HUES64 (cell line): Measurements from ENCODE around the gene USH2A.

ENCODE experiments used
- H3K27ac ChIP-seq: 2 replicates; pipeline ENCODE4 v1.7.0; 2013; ENCODE audit warnings: low read depth, low read length, inconsistent platforms
- H3K27me3 ChIP-seq: 2 replicates; pipeline ENCODE4 v1.6.1; 2013; ENCODE audit warnings: mild to moderate bottlenecking, low read length; ENCODE audit not compliant: insufficient read depth
- H3K36me3 ChIP-seq: 2 replicates; pipeline ENCODE4 v1.6.1; 2013; ENCODE audit warnings: mild to moderate bottlenecking, low read length; ENCODE audit not compliant: insufficient read depth
- H3K4me1 ChIP-seq: 2 replicates; pipeline ENCODE4 v1.6.1; 2013; ENCODE audit warnings: mild to moderate bottlenecking, low read length, moderate library complexity; ENCODE audit not compliant: insufficient read depth
- H3K4me3 ChIP-seq: 2 replicates; pipeline ENCODE4 v1.5.1; 2013; ENCODE audit warnings: mild to moderate bottlenecking, low read length, moderate library complexity
- H3K9ac ChIP-seq: 2 replicates; pipeline ENCODE4 v1.6.1; 2013; ENCODE audit warnings: mild to moderate bottlenecking, low read depth, low read length
- H3K9me3 ChIP-seq: 2 replicates; pipeline ENCODE4 v1.6.1; 2013; ENCODE audit warnings: low read depth, low read length; ENCODE audit not compliant: insufficient read depth
- WGBS: fragments of 150-250, 120-280 bp; methylation state at CpG from one replicate; pipeline ENCODE4 v1.1.7; 2013; ENCODE audit warnings: missing lambda C conversion rate; 5-methylcytosine and 5-hydroxymethylcytosine counted together

Gene USH2A

DNA sequence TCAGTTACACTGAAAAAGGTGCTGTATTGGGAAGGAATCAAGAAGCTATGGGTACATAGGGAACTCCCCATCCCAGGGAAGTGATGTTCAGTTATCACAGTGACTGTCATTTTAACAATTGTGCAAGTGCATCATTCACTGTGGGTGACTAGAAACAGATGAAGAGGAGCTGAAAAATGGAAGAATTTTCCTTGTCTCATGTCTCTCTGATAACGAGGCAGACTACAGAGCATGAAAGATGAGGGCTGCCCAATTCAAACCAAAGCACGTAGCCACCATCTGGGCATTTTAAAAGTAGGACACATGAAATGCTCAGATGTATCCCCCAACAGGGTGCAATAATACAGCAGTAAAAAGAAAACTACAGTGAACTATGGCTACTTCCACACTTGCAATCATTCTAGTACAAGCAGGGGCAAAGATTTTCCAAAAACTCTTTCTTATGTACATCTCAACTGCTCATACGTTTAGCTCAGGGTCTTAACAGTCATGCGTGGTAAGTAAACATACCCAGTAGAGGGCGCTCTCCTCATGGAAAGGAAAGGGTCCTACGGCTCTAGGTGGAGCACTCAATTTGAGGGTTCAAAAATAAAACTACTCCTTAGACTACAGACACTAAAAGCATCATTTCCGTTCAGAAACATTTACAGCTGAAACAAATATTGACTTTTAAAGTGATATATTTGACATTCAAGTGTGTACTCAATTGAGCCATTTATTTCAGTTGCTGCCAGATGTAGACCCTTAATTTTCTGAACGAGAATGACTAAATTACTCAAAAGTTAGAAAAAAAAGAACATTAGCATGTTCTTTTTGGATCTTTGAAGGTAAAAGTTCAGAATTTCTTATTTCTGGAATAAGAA lies 713.0 kb downstream of the USH2A start:
- H3K36me3 ChIP-seq: no peaks in the 10 kb centered on the region
- no peaks in the 10 kb centered on the region for H3K27me3 ChIP-seq
- no peak overlapping the region for H3K4me3 ChIP-seq
- no peaks in the 10 kb centered on the region for H3K4me1 ChIP-seq
- no peak overlapping the region for H3K9ac ChIP-seq
- 43% methylated on average over 8 of the region's 8 CpGs for WGBS
- H3K27ac ChIP-seq: no peak overlapping the region
- no peaks in the 10 kb centered on the region for H3K9me3 ChIP-seq

DNA sequence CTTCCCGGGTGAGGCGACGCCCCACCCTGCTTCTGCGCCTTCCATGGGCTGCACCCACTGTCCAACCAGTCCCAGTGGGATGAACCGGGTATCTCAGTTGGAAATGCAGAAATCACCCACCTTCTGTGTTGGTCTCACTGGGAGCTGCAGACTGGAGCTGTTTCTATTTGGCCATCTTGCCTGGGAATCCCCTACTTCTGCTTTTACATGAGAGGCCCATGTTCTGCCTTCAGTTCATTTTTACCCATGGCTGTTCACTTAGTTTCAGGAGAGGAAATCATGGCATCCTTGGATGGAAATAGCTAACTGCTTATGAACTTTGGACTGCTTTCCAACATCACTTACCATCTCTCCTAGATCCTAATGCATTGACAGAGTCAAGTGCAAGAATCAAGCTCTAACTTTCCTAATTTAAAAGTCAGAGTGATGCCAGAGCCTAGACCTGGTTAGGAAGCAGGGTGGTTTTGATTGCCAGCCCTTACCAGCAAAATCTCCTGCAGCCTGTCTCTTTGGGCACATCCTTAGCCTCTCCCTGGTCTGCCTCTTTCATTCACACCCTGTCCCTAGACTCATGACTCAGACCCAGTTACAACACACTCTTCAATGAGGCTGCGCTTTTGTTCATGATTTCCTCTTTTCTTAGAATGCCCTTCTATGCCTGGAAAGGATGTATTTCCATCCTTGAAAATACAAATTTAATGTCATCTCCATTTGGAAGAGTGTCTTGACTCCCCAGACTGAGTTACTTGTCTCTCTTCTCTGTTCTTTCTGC lies 719.0 kb downstream of the USH2A start:
- Histone ChIP-seq H3K4me3 (no peak overlapping the region), H3K4me1 (no peaks in the 10 kb centered on the region), H3K9ac (no peak overlapping the region), H3K36me3 (no peaks in the 10 kb centered on the region), H3K27ac (no peak overlapping the region), H3K9me3 (no peaks in the 10 kb centered on the region), H3K27me3 (no peaks in the 10 kb centered on the region)
- 91% methylated on average over 6 of the region's 6 CpGs for WGBS

DNA sequence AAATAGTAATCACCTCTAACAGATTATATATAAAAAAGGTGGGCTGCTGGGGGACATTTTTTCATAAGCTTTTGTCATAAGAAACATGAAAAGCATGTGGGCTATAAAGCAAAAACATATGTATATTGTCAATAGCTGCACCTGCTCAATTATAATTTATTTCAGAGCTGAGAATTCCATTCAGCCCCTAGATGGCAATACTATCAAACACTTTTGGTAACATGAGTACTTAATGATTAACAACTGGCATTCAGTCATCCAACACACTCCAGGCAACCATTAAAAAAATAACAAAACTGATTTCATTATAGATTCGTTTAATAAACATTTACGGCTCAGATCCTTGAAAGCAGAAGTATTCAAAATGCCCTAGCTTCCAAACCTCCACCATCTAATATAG lies 741.0 kb downstream of the USH2A start:
- Histone ChIP-seq H3K9ac (no peak overlapping the region), H3K27ac (no peak overlapping the region), H3K9me3 (no peaks in the 10 kb centered on the region), H3K4me1 (peaks cover 4% of the 10 kb centered on the region; the same call in 1 of the 2 replicates), H3K36me3 (no peaks in the 10 kb centered on the region), H3K27me3 (no peaks in the 10 kb centered on the region), H3K4me3 (no peak overlapping the region)
- WGBS: 94% methylated on average over 2 of the region's 2 CpGs

GRCh38 chr1:215681041-215681440 lies 742.2 kb downstream of the USH2A start:
- no peaks in the 10 kb centered on the region for H3K9me3 ChIP-seq
- no peak overlapping the region for H3K9ac ChIP-seq
- no peak overlapping the region for H3K27ac ChIP-seq
- H3K36me3 ChIP-seq: no peaks in the 10 kb centered on the region
- H3K4me3 ChIP-seq: no peak overlapping the region
- 100% methylated on average over 1 of the region's 2 CpGs for WGBS
- no peaks in the 10 kb centered on the region for H3K27me3 ChIP-seq
- H3K4me1 ChIP-seq: peaks cover 4% of the 10 kb centered on the region; the same call in 1 of the 2 replicates

GRCh38 chr1:215679231-215679630 lies 744.0 kb downstream of the USH2A start:
- Histone ChIP-seq H3K9me3 (no peaks in the 10 kb centered on the region), H3K4me1 (peaks cover 4% of the 10 kb centered on the region; the same call in 1 of the 2 replicates), H3K27me3 (no peaks in the 10 kb centered on the region), H3K9ac (no peak overlapping the region), H3K4me3 (no peak overlapping the region), H3K27ac (no peak overlapping the region), H3K36me3 (no peaks in the 10 kb centered on the region)
- WGBS: 92% methylated on average over 3 of the region's 3 CpGs

DNA sequence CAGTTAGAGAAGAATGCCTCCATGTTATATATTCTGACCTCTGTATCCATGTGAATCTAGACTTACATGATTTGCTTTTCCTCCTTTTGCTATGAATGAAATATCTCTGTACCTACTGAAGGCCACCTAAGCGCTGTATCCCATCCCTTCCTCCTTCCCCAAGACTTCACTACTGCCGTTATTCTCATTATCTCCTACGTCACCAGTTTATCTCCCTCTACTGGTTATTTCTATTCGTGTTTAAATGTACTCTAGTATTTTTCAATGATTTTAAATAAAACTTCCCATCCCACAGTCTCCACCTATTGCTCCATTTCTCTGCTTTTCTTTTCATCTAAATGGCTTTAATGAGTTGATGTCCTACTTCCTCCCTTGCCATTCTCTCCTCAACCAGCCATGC lies 746.1 kb downstream of the USH2A start:
- no peak overlapping the region for H3K9ac ChIP-seq
- H3K4me1 ChIP-seq: peaks cover 4% of the 10 kb centered on the region; the same call in 1 of the 2 replicates
- no peaks in the 10 kb centered on the region for H3K36me3 ChIP-seq
- no peak overlapping the region for H3K4me3 ChIP-seq
- WGBS: 81% methylated on average over 4 of the region's 4 CpGs
- no peak overlapping the region for H3K27ac ChIP-seq
- H3K9me3 ChIP-seq: no peaks in the 10 kb centered on the region
- H3K27me3 ChIP-seq: no peaks in the 10 kb centered on the region

GRCh38 chr1:215673943-215674342 lies 749.3 kb downstream of the USH2A start:
- H3K4me3 ChIP-seq: no peak overlapping the region
- 96% methylated on average over 4 of the region's 4 CpGs for WGBS
- H3K9ac ChIP-seq: no peak overlapping the region
- no peaks in the 10 kb centered on the region for H3K9me3 ChIP-seq
- H3K4me1 ChIP-seq: peaks cover 15% of the 10 kb centered on the region
- H3K36me3 ChIP-seq: no peaks in the 10 kb centered on the region
- no peak overlapping the region for H3K27ac ChIP-seq
- H3K27me3 ChIP-seq: no peaks in the 10 kb centered on the region

DNA sequence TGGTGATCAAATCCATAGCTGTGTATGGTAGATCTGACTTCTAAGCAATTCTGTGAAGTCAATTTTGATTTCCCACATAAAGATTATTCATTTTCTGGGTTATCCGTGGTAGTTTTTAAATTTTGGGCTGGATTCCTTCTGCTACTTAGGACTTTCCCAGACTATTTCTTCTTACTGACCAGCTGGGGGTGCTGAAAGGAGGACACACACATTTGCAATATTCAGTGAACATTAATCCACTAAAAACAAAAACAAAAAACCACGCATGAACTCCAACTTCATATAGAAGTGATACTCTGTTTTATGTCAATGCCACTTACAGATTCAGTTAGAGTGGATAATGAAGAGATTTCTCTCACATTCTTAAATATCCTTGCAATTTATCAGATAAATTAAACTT lies 750.8 kb downstream of the USH2A start:
- Histone ChIP-seq H3K27ac (no peak overlapping the region), H3K4me1 (peaks cover 24% of the 10 kb centered on the region), H3K9me3 (no peaks in the 10 kb centered on the region), H3K36me3 (no peaks in the 10 kb centered on the region), H3K27me3 (no peaks in the 10 kb centered on the region), H3K4me3 (no peak overlapping the region), H3K9ac (no peak overlapping the region)
- 50% methylated on average over 1 of the region's 2 CpGs for WGBS

DNA sequence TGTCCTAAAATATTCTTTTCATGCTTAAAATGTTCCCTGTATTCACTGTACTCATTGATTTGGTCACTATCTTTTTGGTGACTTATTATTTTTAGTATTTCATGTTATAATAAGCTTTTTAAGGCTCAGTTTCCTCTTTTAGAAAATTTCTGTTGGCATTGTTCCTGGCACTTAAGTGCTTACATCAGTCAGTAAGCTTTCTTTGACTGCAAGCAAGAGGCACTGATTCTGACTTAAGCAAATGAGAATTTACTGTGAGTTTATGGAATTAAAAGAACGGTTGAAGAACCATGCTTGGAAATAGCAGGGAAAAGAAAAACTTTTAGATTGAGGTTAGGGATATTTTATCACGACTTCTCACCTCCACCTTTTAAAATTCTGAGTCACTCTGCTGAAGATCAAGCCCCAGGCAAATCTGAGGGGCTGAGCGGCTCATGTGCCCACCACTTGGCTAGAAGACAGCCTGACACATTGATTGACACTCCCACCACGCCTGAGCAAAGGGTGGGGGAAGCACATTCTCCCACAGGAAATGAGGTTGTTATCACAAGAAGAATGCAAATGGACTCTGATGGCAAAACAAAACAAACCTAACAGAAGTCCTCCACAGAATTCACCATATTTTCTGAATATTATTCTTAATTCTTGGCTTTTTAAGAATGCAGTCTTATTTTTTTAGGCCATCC lies 753.3 kb downstream of the USH2A start:
- WGBS: 40% methylated on average over 3 of the region's 4 CpGs
- H3K4me3 ChIP-seq: no peak overlapping the region
- H3K27ac ChIP-seq: no peak overlapping the region
- no peaks in the 10 kb centered on the region for H3K36me3 ChIP-seq
- no peaks in the 10 kb centered on the region for H3K27me3 ChIP-seq
- H3K9ac ChIP-seq: no peak overlapping the region
- no peaks in the 10 kb centered on the region for H3K9me3 ChIP-seq
- peaks cover 30% of the 10 kb centered on the region for H3K4me1 ChIP-seq

DNA sequence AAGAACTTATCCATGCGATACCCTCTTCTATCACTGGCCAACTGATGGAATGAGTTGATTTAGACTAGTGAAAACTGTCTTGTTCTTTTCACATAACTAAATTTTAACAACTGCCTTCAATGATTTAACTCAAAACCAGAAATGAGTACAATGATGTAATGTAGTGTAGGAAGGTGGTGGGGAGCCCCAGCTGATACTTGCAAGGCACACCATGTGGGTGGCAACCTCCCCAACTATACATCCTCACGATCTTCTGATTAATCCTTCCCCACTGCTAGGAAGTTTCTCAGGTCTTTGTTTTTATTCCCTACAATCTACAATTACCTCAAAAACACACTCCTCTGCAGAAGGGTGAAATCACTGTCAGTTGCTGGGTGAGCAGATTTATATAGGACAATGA lies 755.5 kb downstream of the USH2A start:
- H3K9me3 ChIP-seq: no peaks in the 10 kb centered on the region
- H3K4me1 ChIP-seq: peaks cover 30% of the 10 kb centered on the region
- H3K9ac ChIP-seq: no peak overlapping the region
- no peak overlapping the region for H3K27ac ChIP-seq
- H3K4me3 ChIP-seq: no peak overlapping the region
- no peaks in the 10 kb centered on the region for H3K27me3 ChIP-seq
- H3K36me3 ChIP-seq: no peaks in the 10 kb centered on the region
- 89% methylated on average over 1 of the region's 2 CpGs for WGBS

- Histone ChIP-seq H3K9ac (no peak overlapping the region), H3K4me3 (no peak overlapping the region), H3K27me3 (no peaks in the 10 kb centered on the region), H3K9me3 (no peaks in the 10 kb centered on the region), H3K4me1 (peaks cover 24% of the 10 kb centered on the region), H3K27ac (no peak overlapping the region), H3K36me3 (no peaks in the 10 kb centered on the region)
- WGBS: 75% methylated on average over 4 of the region's 4 CpGs
Measured at GRCh38 chr1:215665215-215665614, 758.0 kb downstream of the USH2A start.
